ENCODE data around the gene VEZF1.
"Not testable (repeated sequence)": the region's sequence is repeated elsewhere in the genome, so short reads cannot be mapped to it uniquely, and the experiment has no call there.

VEZF1 gene

DNA sequence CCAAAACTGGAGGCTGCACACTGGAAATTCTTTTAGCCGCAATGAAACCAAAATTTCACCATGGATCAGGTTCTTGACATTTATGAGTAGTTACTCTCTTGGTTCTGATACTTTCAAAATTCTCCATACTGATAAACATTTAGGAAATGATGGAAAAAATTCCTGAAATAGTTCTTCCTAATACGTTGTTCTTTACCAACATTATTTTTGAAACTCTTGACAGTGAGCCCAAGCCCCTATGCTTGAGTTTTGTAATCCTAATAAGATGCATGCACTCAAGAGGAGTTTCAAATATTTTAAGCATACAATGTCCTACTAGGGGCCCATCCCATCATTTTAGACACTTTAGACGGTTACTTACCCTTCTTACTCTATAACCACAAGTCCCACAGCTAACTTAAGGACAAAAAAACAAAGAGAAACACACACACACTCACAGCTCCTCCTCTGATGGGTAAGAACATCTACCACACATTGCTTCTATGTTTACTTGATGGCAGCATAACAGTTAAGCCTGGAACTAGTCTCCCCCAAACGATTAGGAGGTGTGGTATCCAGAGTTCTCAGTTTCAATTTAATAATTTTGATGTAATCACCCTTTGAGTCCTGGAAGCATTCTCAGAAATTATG is 3.7 kb downstream of the VEZF1 start:
- Histone ChIP-seq H3K4me3 (ENCODE audit: low read length) (peak overlapping the region; percentile 91), H3K9me3 (ENCODE audit: control insufficient read depth, low read length) (no peaks in the 10 kb centered on the region), H3K4me1 (ENCODE audit: control insufficient read depth, insufficient read depth, low read length) (peaks cover 51% of the 10 kb centered on the region), H3K9ac (ENCODE audit: low read length) (peak overlapping the region; percentile 94), H3K36me3 (ENCODE audit: control insufficient read depth, insufficient read depth, low read length, severe bottlenecking) (peaks cover 37% of the 10 kb centered on the region), H3K27me3 (replicated peaks; ENCODE audit: control insufficient read depth, insufficient read depth, low read length) (no peaks in the 10 kb centered on the region)
- DNase-seq (ENCODE audit: low read depth), result peak; percentile 64

DNA sequence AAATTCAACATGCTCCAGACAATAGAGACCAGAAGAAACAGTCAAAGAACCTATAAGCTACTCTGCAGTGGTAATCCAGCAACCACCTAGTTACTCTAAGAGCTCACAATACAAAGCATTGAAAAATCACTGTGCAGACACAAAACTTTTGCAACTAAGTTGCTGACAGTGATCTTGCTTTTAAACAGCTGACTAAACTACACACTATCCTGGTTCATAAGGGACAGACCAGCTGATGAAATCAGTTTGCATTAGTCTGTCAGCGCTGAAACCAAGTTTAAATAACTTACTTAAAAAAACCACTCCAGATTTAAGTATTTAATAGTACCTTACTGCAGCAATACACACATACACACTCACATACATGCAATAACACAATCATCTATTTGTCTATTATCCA is 4.6 kb downstream of the VEZF1 start:
- Histone ChIP-seq H3K4me1 (ENCODE audit: control insufficient read depth, insufficient read depth, low read length) (peaks cover 44% of the 10 kb centered on the region), H3K9ac (ENCODE audit: low read length) (peak overlapping the region; percentile 52), H3K4me3 (ENCODE audit: low read length) (peak overlapping the region; percentile 0), H3K36me3 (ENCODE audit: control insufficient read depth, insufficient read depth, low read length, severe bottlenecking) (peaks cover 44% of the 10 kb centered on the region), H3K9me3 (ENCODE audit: control insufficient read depth, low read length) (no peaks in the 10 kb centered on the region), H3K27me3 (replicated peaks; ENCODE audit: control insufficient read depth, insufficient read depth, low read length) (no peaks in the 10 kb centered on the region)
- DNase-seq (ENCODE audit: low read depth), result no peak

DNA sequence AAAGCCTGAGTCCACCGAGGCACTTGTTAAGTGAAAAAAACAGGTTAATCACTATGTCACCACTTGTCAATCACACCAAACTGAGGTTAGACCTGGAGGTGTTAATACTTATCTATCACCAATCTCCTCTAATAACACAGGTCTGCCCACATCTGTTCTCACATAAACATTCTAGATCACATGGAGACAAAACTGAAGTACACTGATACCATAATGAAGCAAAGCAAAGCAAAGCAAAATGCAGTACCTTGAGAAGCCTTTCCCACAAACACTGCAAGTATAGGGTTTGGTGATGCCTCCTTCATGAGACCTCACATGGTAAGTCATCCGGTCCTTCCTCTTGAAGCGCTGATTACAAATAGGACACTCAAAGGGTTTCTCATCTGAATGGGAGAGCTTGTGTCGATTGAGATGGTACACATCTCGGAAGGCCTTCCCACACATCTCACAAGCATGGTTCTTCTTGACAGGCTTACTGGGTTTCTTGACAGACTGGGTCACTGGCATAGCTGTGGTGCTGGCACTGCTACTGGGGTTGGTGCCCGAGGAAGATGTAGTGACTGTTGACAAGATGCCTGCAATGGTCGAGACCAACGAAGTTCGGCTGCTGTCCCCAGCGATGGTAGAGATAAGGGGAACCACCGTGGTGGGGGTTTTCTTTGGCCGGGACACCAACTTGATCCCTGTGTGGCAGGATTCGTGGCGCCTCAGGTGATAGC is 5.4 kb downstream of the VEZF1 start:
- H3K27me3 ChIP-seq (replicated peaks; ENCODE audit: control insufficient read depth, insufficient read depth, low read length), result no peaks in the 10 kb centered on the region
- H3K4me1 ChIP-seq (ENCODE audit: control insufficient read depth, insufficient read depth, low read length), result peaks cover 43% of the 10 kb centered on the region
- peaks cover 48% of the 10 kb centered on the region for H3K36me3 ChIP-seq (ENCODE audit: control insufficient read depth, insufficient read depth, low read length, severe bottlenecking)
- H3K4me3 ChIP-seq (ENCODE audit: low read length), result no peak overlapping the region
- no peak overlapping the region for H3K9ac ChIP-seq (ENCODE audit: low read length)
- no peak for DNase-seq (ENCODE audit: low read depth)
- H3K9me3 ChIP-seq (ENCODE audit: control insufficient read depth, low read length), result no peaks in the 10 kb centered on the region

DNA sequence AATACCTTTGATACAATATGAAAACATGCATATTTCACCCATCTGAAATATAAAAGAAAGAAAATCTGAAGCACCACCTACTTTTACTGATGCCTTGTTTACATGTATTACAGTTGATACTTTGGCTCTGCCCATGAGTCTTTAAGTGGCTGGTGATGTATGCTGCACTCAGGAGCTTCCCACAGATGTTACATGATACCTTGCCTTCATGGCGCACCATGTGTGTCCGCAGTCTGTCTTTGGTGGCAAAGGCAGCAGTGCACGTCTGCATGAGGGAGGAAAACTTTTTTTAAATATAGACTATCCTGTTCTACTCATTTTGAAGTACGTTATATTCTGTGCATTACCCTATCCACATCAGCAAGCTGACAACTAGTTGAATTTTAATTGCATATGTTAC is 7.5 kb downstream of the VEZF1 start:
- no peak for DNase-seq (ENCODE audit: low read depth)
- Histone ChIP-seq H3K36me3 (ENCODE audit: control insufficient read depth, insufficient read depth, low read length, severe bottlenecking) (peaks cover 63% of the 10 kb centered on the region), H3K4me3 (ENCODE audit: low read length) (no peak overlapping the region)

DNA sequence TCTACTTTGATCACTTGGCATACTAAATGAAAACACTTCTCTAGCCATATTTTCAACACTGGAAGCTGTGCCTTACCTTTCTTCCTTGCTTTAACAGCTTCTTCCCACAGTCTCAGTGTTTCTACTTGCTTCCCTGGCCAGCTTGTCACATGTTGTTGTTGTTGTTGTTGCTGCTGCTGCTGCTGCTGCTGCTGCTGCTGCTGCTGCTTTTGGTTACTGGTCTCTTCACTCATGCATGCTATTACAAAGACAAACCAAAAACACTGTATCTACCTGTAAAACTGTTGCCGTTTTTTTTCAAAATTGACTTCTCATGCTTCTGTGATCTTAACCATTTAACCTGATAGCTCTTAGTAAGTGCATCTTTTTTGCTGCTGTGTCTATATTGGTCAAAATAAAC is 9.0 kb downstream of the VEZF1 start:
- no peaks in the 10 kb centered on the region for H3K27me3 ChIP-seq (replicated peaks; ENCODE audit: control insufficient read depth, insufficient read depth, low read length)
- no peak overlapping the region for H3K9ac ChIP-seq (ENCODE audit: low read length)
- no peaks in the 10 kb centered on the region for H3K9me3 ChIP-seq (ENCODE audit: control insufficient read depth, low read length)
- no peak for DNase-seq (ENCODE audit: low read depth)
- peaks cover 71% of the 10 kb centered on the region for H3K36me3 ChIP-seq (ENCODE audit: control insufficient read depth, insufficient read depth, low read length, severe bottlenecking)
- H3K4me3 ChIP-seq (ENCODE audit: low read length), result no peak overlapping the region
- peaks cover 33% of the 10 kb centered on the region for H3K4me1 ChIP-seq (ENCODE audit: control insufficient read depth, insufficient read depth, low read length)

More for the DNA sequence above, 7.5 kb downstream of the VEZF1 start:
- Histone ChIP-seq H3K27me3 (replicated peaks; ENCODE audit: control insufficient read depth, insufficient read depth, low read length) (no peaks in the 10 kb centered on the region), H3K4me1 (ENCODE audit: control insufficient read depth, insufficient read depth, low read length) (peaks cover 35% of the 10 kb centered on the region), H3K9ac (ENCODE audit: low read length) (no peak overlapping the region), H3K9me3 (ENCODE audit: control insufficient read depth, low read length) (no peaks in the 10 kb centered on the region)

DNA sequence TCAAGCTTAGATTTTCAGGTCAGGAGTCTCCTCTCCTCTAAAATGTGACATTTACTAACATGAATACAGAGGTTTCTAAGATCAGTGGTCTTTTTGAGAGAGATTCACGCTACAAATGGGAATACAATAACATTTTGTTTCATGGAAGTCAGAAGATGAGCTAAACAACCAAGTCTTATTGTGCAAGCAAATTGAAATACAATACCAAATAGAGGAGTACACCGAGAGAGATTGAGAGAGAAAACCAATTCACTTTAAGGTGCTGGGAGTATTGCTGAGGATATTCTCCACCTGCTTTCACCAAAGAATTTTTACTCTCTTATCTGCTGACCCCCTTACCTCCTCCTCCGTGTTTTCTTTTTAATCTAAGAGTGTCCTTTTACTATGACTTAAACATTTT is 11.5 kb downstream of the VEZF1 start:
- H3K4me3 ChIP-seq (ENCODE audit: low read length), result no peak overlapping the region
- peaks cover 16% of the 10 kb centered on the region for H3K4me1 ChIP-seq (ENCODE audit: control insufficient read depth, insufficient read depth, low read length)
- H3K27me3 ChIP-seq (replicated peaks; ENCODE audit: control insufficient read depth, insufficient read depth, low read length), result no peaks in the 10 kb centered on the region
- no peak for DNase-seq (ENCODE audit: low read depth)
- H3K36me3 ChIP-seq (ENCODE audit: control insufficient read depth, insufficient read depth, low read length, severe bottlenecking), result peaks cover 77% of the 10 kb centered on the region
- no peaks in the 10 kb centered on the region for H3K9me3 ChIP-seq (ENCODE audit: control insufficient read depth, low read length)
- H3K9ac ChIP-seq (ENCODE audit: low read length), result no peak overlapping the region

DNA sequence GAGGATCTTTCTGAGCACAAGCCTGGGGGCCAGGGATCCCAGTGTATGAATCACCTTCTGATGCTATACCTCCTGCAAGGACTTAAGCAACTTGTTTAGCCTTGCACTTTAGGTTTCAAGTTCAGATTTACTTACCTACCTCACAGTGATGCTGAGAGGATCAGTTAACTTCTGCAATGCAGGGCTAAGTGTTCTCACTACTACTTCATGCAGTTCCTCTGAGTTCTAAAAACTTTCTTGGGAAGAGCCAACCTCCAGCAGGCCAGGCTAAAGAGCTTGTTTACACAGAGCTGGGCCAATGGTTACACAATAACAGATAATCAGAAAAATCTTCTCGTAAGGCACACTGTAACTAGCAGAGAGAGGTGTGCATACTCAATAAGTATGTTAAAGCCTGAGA is 13.0 kb downstream of the VEZF1 start:
- no peaks in the 10 kb centered on the region for H3K27me3 ChIP-seq (replicated peaks; ENCODE audit: control insufficient read depth, insufficient read depth, low read length)
- peak; percentile 72 for DNase-seq (ENCODE audit: low read depth)
- H3K4me3 ChIP-seq (ENCODE audit: low read length), result no peak overlapping the region
- H3K36me3 ChIP-seq (ENCODE audit: control insufficient read depth, insufficient read depth, low read length, severe bottlenecking), result peaks cover 62% of the 10 kb centered on the region
- H3K4me1 ChIP-seq (ENCODE audit: control insufficient read depth, insufficient read depth, low read length), result peaks cover 16% of the 10 kb centered on the region
- H3K9me3 ChIP-seq (ENCODE audit: control insufficient read depth, low read length), result no peaks in the 10 kb centered on the region
- peak overlapping the region; percentile 10 for H3K9ac ChIP-seq (ENCODE audit: low read length)

DNA sequence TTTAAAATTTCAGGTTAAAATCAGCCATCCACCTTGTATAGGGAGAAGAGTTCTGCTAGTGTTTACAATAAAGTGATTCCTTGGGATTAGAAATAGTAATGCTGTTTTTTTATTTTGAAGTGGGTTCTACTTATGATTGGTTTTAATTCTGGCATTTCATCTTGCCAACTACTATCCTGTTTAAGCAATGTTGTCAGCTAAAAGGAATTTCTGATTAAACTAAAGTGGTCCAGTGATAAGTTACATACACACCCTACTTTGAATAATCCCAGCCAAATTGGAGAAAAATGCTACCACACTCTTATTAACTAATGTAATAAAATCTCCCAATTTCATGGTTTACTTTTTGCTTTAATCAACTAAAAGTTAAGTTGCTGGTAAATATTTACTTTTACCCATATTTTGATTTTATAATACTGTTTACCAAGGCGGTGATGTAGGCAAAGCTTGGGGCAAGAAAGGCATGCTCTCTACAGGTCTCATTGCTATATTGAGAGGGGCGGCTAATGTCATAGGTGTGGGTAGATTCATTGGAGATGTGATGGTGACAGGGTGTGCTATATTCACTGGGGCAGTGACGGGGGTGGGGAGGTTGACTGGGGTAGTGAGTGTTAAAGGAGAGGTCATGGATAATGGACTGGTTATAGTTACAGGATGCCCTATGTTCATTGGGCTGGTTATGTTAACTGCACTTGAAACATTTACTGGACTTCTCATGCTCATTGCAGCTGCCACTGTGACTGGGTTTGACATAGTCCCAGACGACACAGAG is 13.8 kb downstream of the VEZF1 start:
- Histone ChIP-seq H3K4me1 (ENCODE audit: control insufficient read depth, insufficient read depth, low read length) (peaks cover 16% of the 10 kb centered on the region), H3K36me3 (ENCODE audit: control insufficient read depth, insufficient read depth, low read length, severe bottlenecking) (peaks cover 54% of the 10 kb centered on the region)
- H3K9me3 ChIP-seq (ENCODE audit: control insufficient read depth, low read length); H3K4me3 ChIP-seq (ENCODE audit: low read length); H3K27me3 ChIP-seq (replicated peaks; ENCODE audit: control insufficient read depth, insufficient read depth, low read length); DNase-seq (ENCODE audit: low read depth); H3K9ac ChIP-seq (ENCODE audit: low read length): not testable (repeated sequence)

DNA sequence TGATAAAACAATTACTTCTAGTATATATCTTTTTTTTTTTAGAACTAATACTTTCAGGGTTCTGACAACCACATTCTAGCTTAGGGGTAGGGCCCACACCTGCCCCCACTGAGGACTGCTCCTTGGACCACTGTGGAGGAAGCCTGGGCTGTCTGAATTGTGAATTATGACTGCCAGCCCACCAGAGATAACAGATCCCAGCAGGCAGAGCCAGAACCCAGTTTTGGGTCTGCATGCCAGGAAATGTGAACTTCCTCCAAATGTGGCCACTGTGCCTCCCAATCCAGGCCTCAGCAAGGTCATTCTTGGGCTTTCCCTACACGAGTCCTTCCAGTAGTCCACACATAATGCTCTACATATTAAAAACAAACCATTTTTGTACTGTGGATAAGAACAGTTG is 15.9 kb downstream of the VEZF1 start:
- H3K27me3 ChIP-seq (replicated peaks; ENCODE audit: control insufficient read depth, insufficient read depth, low read length), result no peaks in the 10 kb centered on the region
- no peak for DNase-seq (ENCODE audit: low read depth)
- H3K9ac ChIP-seq (ENCODE audit: low read length), result no peak overlapping the region
- peaks cover 40% of the 10 kb centered on the region for H3K36me3 ChIP-seq (ENCODE audit: control insufficient read depth, insufficient read depth, low read length, severe bottlenecking)
- no peak overlapping the region for H3K4me3 ChIP-seq (ENCODE audit: low read length)
- H3K4me1 ChIP-seq (ENCODE audit: control insufficient read depth, insufficient read depth, low read length), result peaks cover 16% of the 10 kb centered on the region
- H3K9me3 ChIP-seq (ENCODE audit: control insufficient read depth, low read length), result no peaks in the 10 kb centered on the region

DNA sequence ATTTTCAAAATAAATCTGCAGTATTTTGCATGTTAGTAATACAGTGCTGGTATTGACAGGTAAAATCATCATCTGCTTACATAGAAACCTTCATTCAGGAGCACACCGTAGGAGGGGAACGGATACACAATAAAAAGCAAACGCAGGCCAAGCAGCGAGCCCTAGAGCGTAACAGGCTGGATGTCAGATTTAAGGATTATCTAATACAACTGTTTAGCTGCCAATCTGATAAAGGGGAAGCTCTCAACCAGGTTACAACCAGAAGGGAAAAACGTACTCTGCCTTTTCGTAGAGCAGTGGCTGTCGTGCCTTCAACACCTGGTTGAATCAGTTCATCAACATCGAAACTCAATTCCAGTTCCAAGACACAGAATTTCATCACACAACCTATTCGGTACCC is 16.5 kb downstream of the VEZF1 start:
- H3K36me3 ChIP-seq (ENCODE audit: control insufficient read depth, insufficient read depth, low read length, severe bottlenecking), result peaks cover 34% of the 10 kb centered on the region
- peaks cover 16% of the 10 kb centered on the region for H3K4me1 ChIP-seq (ENCODE audit: control insufficient read depth, insufficient read depth, low read length)
- H3K9me3 ChIP-seq (ENCODE audit: control insufficient read depth, low read length), result no peaks in the 10 kb centered on the region
- DNase-seq (ENCODE audit: low read depth), result no peak
- H3K9ac ChIP-seq (ENCODE audit: low read length), result no peak overlapping the region
- H3K4me3 ChIP-seq (ENCODE audit: low read length), result no peak overlapping the region
- no peaks in the 10 kb centered on the region for H3K27me3 ChIP-seq (replicated peaks; ENCODE audit: control insufficient read depth, insufficient read depth, low read length)

DNA sequence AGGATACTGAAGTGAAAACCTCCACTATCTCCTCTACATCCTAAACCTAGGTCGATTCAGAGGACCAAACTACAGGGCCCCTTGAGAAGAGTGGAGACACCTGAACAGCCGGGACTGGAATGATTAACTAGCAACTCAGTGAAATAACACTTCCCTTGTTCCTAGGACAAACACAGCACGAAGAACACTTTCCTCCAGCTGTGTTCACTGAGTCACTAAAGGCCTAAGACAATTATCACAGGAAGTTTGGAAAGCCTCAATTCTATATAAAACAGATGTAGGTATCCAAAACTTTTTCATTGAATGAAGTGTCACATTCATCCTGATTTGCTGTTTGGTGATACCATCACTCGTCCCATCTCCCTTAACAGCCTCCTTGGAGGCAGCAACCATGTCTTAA is 17.3 kb downstream of the VEZF1 start:
- DNase-seq (ENCODE audit: low read depth), result peak; percentile 64
- H3K4me1 ChIP-seq (ENCODE audit: control insufficient read depth, insufficient read depth, low read length), result peaks cover 15% of the 10 kb centered on the region
- no peak overlapping the region for H3K4me3 ChIP-seq (ENCODE audit: low read length)
- no peak overlapping the region for H3K9ac ChIP-seq (ENCODE audit: low read length)
- no peaks in the 10 kb centered on the region for H3K9me3 ChIP-seq (ENCODE audit: control insufficient read depth, low read length)
- H3K36me3 ChIP-seq (ENCODE audit: control insufficient read depth, insufficient read depth, low read length, severe bottlenecking), result peaks cover 28% of the 10 kb centered on the region
- no peaks in the 10 kb centered on the region for H3K27me3 ChIP-seq (replicated peaks; ENCODE audit: control insufficient read depth, insufficient read depth, low read length)

Measured in adipocyte (in vitro differentiated cells).